Kasumi-1 (cell line): ENCODE data around the gene XPR1.
"Not testable (repeated sequence)": the region's sequence is repeated elsewhere in the genome, so short reads cannot be mapped to it uniquely, and the experiment has no call there.

ENCODE experiments used
- DNase-seq, 2 experiments: peaks; one replicate each; lab custom pipeline; 2025; lab: John Stamatoyannopoulos, UW

Gene XPR1

GRCh38 chr1:180644526-180645192 is 12.8 kb downstream of the XPR1 start:
- DNase-seq = no peak

- DNase-seq = not testable (repeated sequence)
Measured at GRCh38 chr1:180645261-180645660, 13.4 kb downstream of the XPR1 start.

GRCh38 chr1:180646093-180646492 is 14.3 kb downstream of the XPR1 start:
- no peak for DNase-seq

GRCh38 chr1:180646547-180646946 is 14.7 kb downstream of the XPR1 start:
- no peak for DNase-seq

GRCh38 chr1:180652792-180653191 is 21.0 kb downstream of the XPR1 start:
- DNase-seq = no peak

GRCh38 chr1:180662709-180663108 is 30.9 kb downstream of the XPR1 start:
- no peak for DNase-seq

GRCh38 chr1:180670681-180671080 is 38.9 kb downstream of the XPR1 start:
- no peak for DNase-seq

GRCh38 chr1:180672105-180672504 is 40.3 kb downstream of the XPR1 start:
- DNase-seq = no peak

- DNase-seq = peak; percentile 31 to 45
Measured at GRCh38 chr1:180672505-180672904, 40.7 kb downstream of the XPR1 start.

GRCh38 chr1:180674603-180675530 is 43.0 kb downstream of the XPR1 start:
- DNase-seq = no peak

- no peak for DNase-seq
Measured at GRCh38 chr1:180675586-180675985, 43.8 kb downstream of the XPR1 start.

GRCh38 chr1:180680558-180681144 is 48.8 kb downstream of the XPR1 start:
- peak in 1 of 2 experiments; percentile 4 for DNase-seq

GRCh38 chr1:180683117-180683516 is 51.3 kb downstream of the XPR1 start:
- not testable (repeated sequence) for DNase-seq

- DNase-seq = no peak
Measured at GRCh38 chr1:180691322-180691913, 59.6 kb downstream of the XPR1 start.

GRCh38 chr1:180693564-180694244 is 61.9 kb downstream of the XPR1 start:
- DNase-seq = no peak

- no peak for DNase-seq
Measured at GRCh38 chr1:180695282-180695681, 63.5 kb downstream of the XPR1 start.

- no peak for DNase-seq
Measured at GRCh38 chr1:180696361-180696760, 64.5 kb downstream of the XPR1 start.

- no peak for DNase-seq
Measured at GRCh38 chr1:180698580-180698979, 66.8 kb downstream of the XPR1 start.

- DNase-seq = not testable (repeated sequence)
Measured at GRCh38 chr1:180702376-180702775, 70.6 kb downstream of the XPR1 start.

- not testable (repeated sequence) for DNase-seq
Measured at GRCh38 chr1:180710746-180711145, 78.9 kb downstream of the XPR1 start.

GRCh38 chr1:180711260-180711659 is 79.4 kb downstream of the XPR1 start:
- not testable (repeated sequence) for DNase-seq

- DNase-seq = no peak
Measured at GRCh38 chr1:180720753-180721152, 88.9 kb downstream of the XPR1 start.
